ENCODE results near the gene SP6.

Gene SP6

GRCh38 chr17:47797797-47798196 lies 53.2 kb downstream of the SP6 start:
- no peak for DNase-seq (ENCODE audit: low read depth in 1 of 2, low spot score in 1 of 2)
- TF ChIP-seq GABPA (IDR thresholded peaks at IDR 0.05; ENCODE audit: low read depth) (no peak), SPI1 (IDR thresholded peaks at IDR 0.05; ENCODE audit: borderline replicate concordance, low read depth) (no peak), REST (IDR thresholded peaks at IDR 0.05; ENCODE audit: insufficient replicate concordance, low read depth) (peak; percentile 94), POLR2AphosphoS5 (IDR thresholded peaks at IDR 0.05; ENCODE audit: low read depth) (no peak), CTCF (IDR thresholded peaks at IDR 0.05; ENCODE audit: insufficient read depth, low read length) (no peak)

More at GRCh38 chr17:47797797-47798196, 53.2 kb downstream of the SP6 start:
- H3K27ac ChIP-seq (replicated peaks), result no peak overlapping the region
- H3K4me3 ChIP-seq (replicated peaks; ENCODE audit: insufficient read depth, low read length), result no peak overlapping the region
- H3K27me3 ChIP-seq (ENCODE audit: insufficient read depth, poor library complexity, severe bottlenecking), result peaks cover 24% of the 10 kb centered on the region
